ENCODE data around the gene CSGALNACT2. TPM values are rescaled to one million over a fixed set of nuclear protein-coding genes. Genes with fewer than 3 reads are reported as not detected.

CSGALNACT2 gene
- total RNA-seq, 2 experiments from 2014 or later, result 15.3 to 15.5 TPM

GRCh38 chr10:43131906-43132305, 6.3 kb upstream of the CSGALNACT2 start:
- Mint-ChIP-seq H3K4me1 (ENCODE audit: low read depth) (peaks cover 32% of the 10 kb centered on the region), H3K27me3 (no peaks in the 10 kb centered on the region), H3K27ac (no peak overlapping the region), H3K9me3 (no peaks in the 10 kb centered on the region), H3K4me3 (no peak overlapping the region), H3K36me3 (ENCODE audit: low read depth) (peaks cover 2% of the 10 kb centered on the region)
- TF ChIP-seq CTCF (IDR thresholded peaks at IDR 0.05), result no peak
- POLR2A ChIA-PET, result interaction anchor here (2.0 kb wide), 1 partner anchor 10 kb away, joined by 6 read pairs; no protein-coding TSS in a partner anchor
- ATAC-seq, result no peak
- peak; percentile 0 for DNase-seq
- intact Hi-C loops (cut with micrococcal nuclease), result no loop called here
- CTCF ChIA-PET, result no interaction called here

- no peak for ATAC-seq
- DNase-seq, result peak; percentile 0
- no peaks in the 10 kb centered on the region for H3K9me3 Mint-ChIP-seq
- peaks cover 4% of the 10 kb centered on the region for H3K36me3 Mint-ChIP-seq (ENCODE audit: low read depth)
- intact Hi-C loops (cut with micrococcal nuclease), result no loop called here
- no peak overlapping the region for H3K4me3 Mint-ChIP-seq
- H3K4me1 Mint-ChIP-seq (ENCODE audit: low read depth), result peaks cover 23% of the 10 kb centered on the region
- ChIA-PET CTCF (interaction anchor here (1.6 to 1.7 kb wide), 2 partner anchors 12 to 123 kb away, joined by 5 to 6 read pairs; no protein-coding TSS in a partner anchor), POLR2A (interaction anchor here (1.0 to 2.0 kb wide), 2 partner anchors 9 to 12 kb away, joined by 3 to 6 read pairs; no protein-coding TSS in a partner anchor)
- H3K27me3 Mint-ChIP-seq, result no peaks in the 10 kb centered on the region
- TF ChIP-seq CTCF (IDR thresholded peaks at IDR 0.05), result no peak
- H3K27ac Mint-ChIP-seq, result no peak overlapping the region
Measured at GRCh38 chr10:43132867-43133787, 5.1 kb upstream of the CSGALNACT2 start.

- ChIA-PET POLR2A (no interaction called here), CTCF (interaction anchor here (1.6 to 1.7 kb wide), 2 partner anchors 13 to 121 kb away, joined by 5 to 6 read pairs; no protein-coding TSS in a partner anchor)
- Mint-ChIP-seq H3K4me3 (no peak overlapping the region), H3K27me3 (no peaks in the 10 kb centered on the region), H3K9me3 (no peaks in the 10 kb centered on the region), H3K4me1 (ENCODE audit: low read depth) (peaks cover 20% of the 10 kb centered on the region), H3K36me3 (ENCODE audit: low read depth) (peaks cover 12% of the 10 kb centered on the region), H3K27ac (no peak overlapping the region)
- no peak for TF ChIP-seq CTCF (IDR thresholded peaks at IDR 0.05)
- ATAC-seq (no peak), DNase-seq (no peak)
- intact Hi-C loops (cut with micrococcal nuclease), result no loop called here
Measured at GRCh38 chr10:43134126-43134905, 3.9 kb upstream of the CSGALNACT2 start.

GRCh38 chr10:43135064-43135463, 3.2 kb upstream of the CSGALNACT2 start:
- Mint-ChIP-seq H3K36me3 (ENCODE audit: low read depth) (peaks cover 12% of the 10 kb centered on the region), H3K27ac (no peak overlapping the region), H3K4me1 (ENCODE audit: low read depth) (peaks cover 21% of the 10 kb centered on the region), H3K27me3 (no peaks in the 10 kb centered on the region), H3K9me3 (no peaks in the 10 kb centered on the region), H3K4me3 (no peak overlapping the region)
- ChIA-PET CTCF (no interaction called here), POLR2A (interaction anchor here (1.0 kb wide), 1 partner anchor 14 kb away, joined by 3 read pairs; no protein-coding TSS in a partner anchor)
- no peak for ATAC-seq
- TF ChIP-seq CTCF (IDR thresholded peaks at IDR 0.05), result no peak
- no peak for DNase-seq
- intact Hi-C loops (cut with micrococcal nuclease), result loop anchor here (5.0 kb wide), 1 partner anchor 272 kb away; the partner anchor contains the start of gene HNRNPF

Data from activated CD8-positive, alpha-beta T cell treated with anti-CD3 and anti-CD28 coated beads for 36 hours (primary cell).